Eye (tissue), 1 donor: ENCODE results near the gene SELENBP1.
A peak's percentile ranks its signal among the peaks of the same experiment; 100 is the strongest.
"Not testable (repeated sequence)": the region's sequence is repeated elsewhere in the genome, so short reads cannot be mapped to it uniquely, and the experiment has no call there.

ENCODE experiments used
- DNase-seq: peaks from one replicate; pipeline ENCODE4 v3.0.0-alpha.2; 2015

SELENBP1 gene

DNA sequence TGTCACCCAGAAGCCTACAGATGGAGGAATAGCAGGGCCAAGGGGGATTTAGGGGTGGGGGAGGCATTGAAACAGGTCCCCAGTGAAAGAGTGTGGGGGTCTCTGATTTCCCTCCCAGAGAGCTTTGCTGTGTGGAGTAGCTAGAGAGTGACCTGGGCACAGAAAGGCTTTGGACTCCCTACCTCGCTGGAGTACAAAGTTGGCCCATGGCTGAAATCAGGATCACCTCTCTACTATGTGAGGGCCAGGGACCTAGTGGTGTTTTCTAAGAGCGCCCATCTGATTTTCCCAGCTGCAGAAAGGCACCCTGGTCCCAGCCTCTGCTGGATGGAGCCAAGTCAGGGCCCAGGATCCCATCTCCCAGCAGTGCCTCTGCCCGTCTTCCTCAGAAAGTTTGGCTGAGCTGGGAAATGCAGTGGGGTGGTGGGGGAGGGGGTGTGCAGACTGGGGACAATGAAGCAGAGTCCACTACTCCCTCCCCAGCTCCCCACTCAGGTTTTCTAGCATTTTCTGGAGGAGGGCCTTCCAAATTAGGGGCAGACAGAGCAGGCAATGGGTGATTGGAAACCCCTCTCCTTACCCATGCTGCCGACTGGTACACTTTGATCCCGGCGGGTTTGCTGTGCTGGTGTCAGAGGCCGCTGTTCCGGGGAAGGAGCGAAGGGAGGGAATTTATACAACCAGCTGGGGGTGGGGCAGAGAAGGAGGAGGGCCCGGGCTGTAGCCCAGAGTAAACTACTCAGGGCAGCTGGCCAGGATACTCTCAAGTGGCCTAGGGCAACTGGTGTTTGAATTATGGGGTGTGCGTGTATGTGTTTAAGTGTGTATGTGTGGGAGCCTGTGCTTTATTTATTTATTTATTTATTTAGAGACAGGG is at the start of gene SELENBP1:
Gene SELENBP1, minus strand, starts transcription at position 648 of the 877 bp plus-strand sequence. Its CDS starts 64 bp downstream, at position 584.
- DNase-seq, result peak; percentile 76

DNA sequence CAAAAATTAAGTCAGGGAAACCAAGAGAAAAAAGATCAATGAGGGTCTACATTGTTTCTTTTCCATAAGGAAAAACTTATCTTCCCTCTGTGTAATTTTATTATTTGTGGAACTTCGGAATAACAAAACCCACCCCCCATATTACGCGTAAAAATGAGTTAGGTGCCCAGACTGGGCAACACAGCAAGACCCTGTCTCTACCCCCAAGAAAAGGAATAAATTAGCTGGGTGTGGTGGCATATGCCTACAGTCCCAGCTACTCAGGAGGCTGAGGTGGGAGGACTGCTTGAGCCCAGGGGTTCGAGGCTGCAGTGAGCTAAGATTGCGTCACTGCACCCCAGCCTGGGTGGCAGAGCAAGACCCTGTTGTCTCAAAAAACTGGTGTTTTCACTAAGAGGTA is 47.3 kb upstream of the SELENBP1 start:
- no peak for DNase-seq

DNA sequence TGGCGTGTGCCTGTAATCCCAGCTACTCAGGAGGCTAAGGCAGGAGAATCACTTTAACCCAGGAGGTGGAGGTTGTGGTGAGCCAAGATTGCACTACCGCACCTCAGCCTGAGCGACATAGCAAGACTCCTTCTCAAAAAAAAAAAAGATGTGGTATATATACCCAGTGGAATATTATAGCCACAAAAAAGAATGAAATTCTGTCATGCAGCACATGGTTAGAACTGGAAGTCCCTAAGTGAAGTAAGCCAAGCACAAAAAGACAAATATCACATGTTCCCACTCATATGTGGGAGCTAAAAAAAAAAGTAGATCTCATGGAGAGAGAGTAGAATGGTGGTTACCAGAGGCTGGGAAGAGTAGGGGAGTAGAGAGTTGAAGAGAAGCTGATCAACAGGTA is 45.6 kb upstream of the SELENBP1 start:
- no peak for DNase-seq

GRCh38 chr1:151416231-151416630 is 43.7 kb upstream of the SELENBP1 start:
- no peak for DNase-seq

GRCh38 chr1:151411884-151412283 is 39.4 kb upstream of the SELENBP1 start:
- DNase-seq, result no peak

- no peak for DNase-seq
These were observed 36.4 kb upstream of the SELENBP1 start for GRCh38 chr1:151408891-151409290.

- DNase-seq, result no peak
These were observed 34.8 kb upstream of the SELENBP1 start for GRCh38 chr1:151407304-151407703.

DNA sequence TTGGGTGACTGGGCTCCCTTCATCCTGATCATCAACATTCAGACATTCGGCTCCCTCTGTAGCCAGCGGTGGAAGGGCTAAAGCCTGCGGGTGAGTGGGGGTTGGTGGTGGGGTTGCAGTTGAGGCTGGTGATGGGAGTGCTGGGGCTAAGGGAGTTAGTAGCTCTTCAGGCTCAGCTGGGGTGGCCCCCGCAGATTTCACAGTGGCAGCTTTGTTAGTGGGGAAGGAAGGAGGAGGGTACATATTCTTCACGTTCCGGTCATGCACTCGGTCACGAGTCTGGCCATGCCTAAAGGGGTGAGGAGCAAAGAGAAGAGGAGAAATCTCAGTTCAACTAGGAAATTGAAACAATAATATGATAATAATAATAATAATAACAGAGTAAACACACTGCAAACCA is 33.7 kb upstream of the SELENBP1 start:
- no peak for DNase-seq

- DNase-seq, result no peak
These were observed 32.9 kb upstream of the SELENBP1 start for GRCh38 chr1:151405187-151405951.

- no peak for DNase-seq
These were observed 31.1 kb upstream of the SELENBP1 start for GRCh38 chr1:151403612-151404011.

- DNase-seq, result no peak
These were observed 30.3 kb upstream of the SELENBP1 start for GRCh38 chr1:151402764-151403163.

- no peak for DNase-seq
These were observed 29.4 kb upstream of the SELENBP1 start for GRCh38 chr1:151401860-151402259.

DNA sequence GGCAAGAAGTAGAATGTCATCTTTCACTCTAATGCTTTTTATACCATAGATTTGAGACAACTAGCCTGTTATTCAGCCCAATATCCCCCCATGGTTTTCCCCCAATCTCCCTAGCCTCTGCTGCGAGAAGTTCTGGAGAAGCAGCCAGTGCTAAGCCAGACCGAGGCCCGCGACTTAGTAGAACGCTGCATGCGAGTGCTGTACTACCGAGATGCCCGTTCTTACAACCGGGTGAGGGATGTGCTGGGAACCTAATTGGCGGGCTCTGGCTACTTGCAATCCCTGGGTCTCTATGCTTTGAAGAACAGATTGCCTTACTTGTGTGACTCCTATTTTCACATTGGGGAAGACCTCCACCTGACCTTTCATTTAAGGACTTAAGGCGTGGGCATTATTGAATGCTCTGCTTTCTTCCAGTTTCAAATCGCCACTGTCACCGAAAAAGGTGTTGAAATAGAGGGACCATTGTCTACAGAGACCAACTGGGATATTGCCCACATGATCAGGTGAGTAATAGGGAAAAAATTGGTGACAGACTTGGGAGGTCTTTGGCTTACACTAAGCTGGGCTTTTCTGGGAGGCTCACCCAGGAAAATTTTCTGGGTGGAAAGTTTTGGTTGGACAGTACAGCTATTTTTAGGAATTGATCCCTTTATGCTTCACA is 28.8 kb upstream of the SELENBP1 start:
- DNase-seq, result no peak

DNA sequence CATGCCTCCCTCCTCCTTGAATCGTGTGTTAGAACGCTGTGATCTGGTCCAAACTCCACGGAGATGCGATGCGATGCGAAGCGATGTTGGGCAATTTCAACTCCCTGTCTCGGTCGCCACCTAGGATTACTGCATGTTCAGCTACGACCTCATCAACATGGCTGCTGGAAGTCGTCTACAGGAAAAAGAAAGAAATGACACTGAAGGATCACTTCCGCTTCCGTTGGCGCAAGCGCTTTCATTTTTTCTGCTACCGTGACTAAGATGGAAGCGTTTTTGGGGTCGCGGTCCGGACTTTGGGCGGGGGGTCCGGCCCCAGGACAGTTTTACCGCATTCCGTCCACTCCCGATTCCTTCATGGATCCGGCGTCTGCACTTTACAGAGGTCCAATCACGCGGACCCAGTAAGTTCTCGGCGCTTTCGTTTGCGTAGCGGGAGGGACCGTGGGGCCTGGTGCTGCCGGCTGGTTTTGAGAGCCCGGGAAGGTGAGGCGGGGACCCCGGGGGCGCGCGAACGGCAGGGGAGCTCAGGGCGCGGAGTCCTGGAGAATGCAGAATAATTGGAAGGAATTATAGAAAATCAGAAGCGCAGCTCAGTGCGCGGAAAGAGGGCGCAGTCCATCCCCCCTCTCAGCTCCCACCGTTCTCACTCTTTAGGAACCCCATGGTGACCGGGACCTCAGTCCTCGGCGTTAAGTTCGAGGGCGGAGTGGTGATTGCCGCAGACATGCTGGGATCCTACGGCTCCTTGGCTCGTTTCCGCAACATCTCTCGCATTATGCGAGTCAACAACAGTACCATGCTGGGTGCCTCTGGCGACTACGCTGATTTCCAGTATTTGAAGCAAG is 27.0 kb upstream of the SELENBP1 start, which contains the start of gene PSMB4:
Gene PSMB4, plus strand, starts transcription at position 250 of the 848 bp plus-strand sequence. Its CDS starts 15 bp downstream, at position 265.
- peak; percentile 97 for DNase-seq

DNA sequence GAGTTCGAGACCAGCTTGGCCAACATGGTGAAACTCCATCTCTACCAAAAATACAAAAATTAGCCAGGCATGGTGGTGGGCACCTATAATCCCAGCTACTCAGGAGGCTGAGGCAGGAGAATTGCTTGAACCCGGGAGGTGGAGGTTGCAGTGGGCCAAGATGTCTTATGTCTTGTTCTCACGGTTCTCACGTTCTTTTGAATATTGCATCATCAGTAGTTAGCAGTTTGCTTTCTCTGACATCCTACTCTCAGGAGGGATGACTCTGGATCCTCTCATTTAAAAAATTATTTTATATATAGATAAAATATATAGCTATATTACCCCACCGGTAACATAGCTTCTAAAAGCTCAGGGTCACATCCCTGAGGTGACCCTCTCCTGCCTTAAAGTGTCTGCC is 23.8 kb upstream of the SELENBP1 start:
- not testable (repeated sequence) for DNase-seq

GRCh38 chr1:151393583-151393982 is 21.1 kb upstream of the SELENBP1 start:
- DNase-seq, result no peak

GRCh38 chr1:151391079-151391563 is 18.6 kb upstream of the SELENBP1 start:
- no peak for DNase-seq

DNA sequence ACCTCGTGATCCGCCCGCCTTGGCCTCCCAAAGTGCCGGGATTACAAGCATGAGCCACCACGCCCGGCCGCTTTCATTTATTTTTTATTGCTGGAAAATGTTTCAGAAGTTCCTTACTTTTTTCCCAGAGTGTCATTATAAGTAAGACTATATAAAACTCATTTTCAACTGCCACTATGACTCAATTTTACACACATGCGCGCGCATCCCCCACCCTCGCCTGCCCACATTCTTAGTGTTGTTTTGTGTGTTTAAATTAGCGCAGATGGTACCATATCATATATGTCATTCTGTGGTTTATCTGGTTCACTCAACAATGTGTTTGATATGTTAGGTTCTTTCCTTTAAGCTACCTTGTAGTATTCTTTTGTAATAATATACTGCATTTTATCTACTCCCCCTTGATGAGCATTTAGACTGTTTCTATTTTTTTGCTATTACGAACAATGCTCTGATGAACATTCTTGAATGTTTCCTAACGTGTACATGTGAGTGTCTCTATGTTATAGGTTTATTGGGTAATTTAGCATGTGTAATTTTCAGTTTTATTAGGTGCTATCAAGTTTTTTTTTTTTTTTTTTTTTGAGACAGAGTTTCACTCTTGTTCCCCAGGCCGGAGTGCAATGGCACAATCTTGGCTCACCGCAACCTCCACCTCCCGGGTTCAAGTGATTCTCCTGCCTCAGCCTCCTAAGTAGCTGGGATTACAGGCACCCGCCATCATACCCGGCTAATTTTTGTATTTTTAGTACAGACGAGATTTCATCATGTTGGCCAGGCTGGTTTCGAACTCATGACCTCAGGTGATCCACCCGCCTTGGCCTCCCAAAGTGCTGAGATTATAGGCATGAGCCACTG is 17.9 kb upstream of the SELENBP1 start:
- DNase-seq, result not testable (repeated sequence)

GRCh38 chr1:151386002-151386401 is 13.5 kb upstream of the SELENBP1 start:
- DNase-seq, result no peak

- DNase-seq, result no peak
These were observed 12.1 kb upstream of the SELENBP1 start for GRCh38 chr1:151384584-151384983.
